GM12892 (cell line): Measurements from ENCODE around the gene ACSL1.
A peak's percentile ranks its signal among the peaks of the same experiment; 100 is the strongest.

ENCODE experiments used
- POLR2A ChIP-seq: IDR thresholded peaks from 2 replicates; pipeline ENCODE4 v1.6.1; 2011; ENCODE audit warnings: low read depth, low read length, control low read depth
- POLR2AphosphoS5 ChIP-seq: IDR thresholded peaks from 2 replicates; pipeline ENCODE4 v1.6.1; 2011; ENCODE audit warnings: low read depth, low read length, control low read depth
- TAF1 ChIP-seq: IDR thresholded peaks from 2 replicates; pipeline ENCODE4 v1.6.1; 2011; ENCODE audit warnings: low read depth, mild to moderate bottlenecking, control low read depth, low read length, borderline replicate concordance

- peak; percentile 68 for TF ChIP-seq TAF1
- TF ChIP-seq POLR2A, result peak; percentile 81
- TF ChIP-seq POLR2AphosphoS5, result peak; percentile 61
Observed at GRCh38 chr4:184733654-184734524, 91.9 kb downstream of the ACSL1 start, which contains the start of gene CENPU.
